ENCODE measurements around the gene SPZ1. TPM values are rescaled to one million over a fixed set of nuclear protein-coding genes. Genes with fewer than 3 reads are reported as not detected.

SPZ1 gene
- total and polyA plus RNA-seq, 2 of the 13 experiments (the other 11 are each of a cell fraction or from before 2014, with no cell fraction given): not detected

DNA sequence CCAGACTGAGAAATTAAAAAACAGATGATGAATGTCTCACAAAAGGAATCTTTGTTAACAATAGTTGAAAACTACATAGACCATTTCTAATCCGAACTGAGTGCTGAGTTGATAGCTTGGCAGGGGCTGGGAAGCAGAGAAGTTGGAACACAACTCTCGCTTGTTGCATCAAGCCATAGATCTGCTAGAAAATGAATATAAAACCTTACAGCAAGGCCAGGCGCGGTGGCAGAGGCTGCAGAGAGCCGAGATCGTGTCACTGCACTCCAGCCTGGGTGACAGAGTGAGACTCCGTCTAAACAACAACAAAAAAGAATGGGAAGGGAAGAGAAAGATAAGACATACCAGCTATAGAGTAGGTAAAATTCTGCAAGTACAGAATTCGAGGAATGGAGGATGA lies 28.0 kb upstream of the SPZ1 start:
- FAIRE-seq (no peak), ATAC-seq (no peak), DNase-seq (ENCODE audit: low spot score) (no peak)
- TF ChIP-seq HDAC1 (CRISPR knock-in tag; IDR thresholded peaks at IDR 0.05): no peak
- no peak for TF ChIP-seq NKX3-1 (CRISPR knock-in tag; IDR thresholded peaks at IDR 0.05)
- TF ChIP-seq, protein P1, sequence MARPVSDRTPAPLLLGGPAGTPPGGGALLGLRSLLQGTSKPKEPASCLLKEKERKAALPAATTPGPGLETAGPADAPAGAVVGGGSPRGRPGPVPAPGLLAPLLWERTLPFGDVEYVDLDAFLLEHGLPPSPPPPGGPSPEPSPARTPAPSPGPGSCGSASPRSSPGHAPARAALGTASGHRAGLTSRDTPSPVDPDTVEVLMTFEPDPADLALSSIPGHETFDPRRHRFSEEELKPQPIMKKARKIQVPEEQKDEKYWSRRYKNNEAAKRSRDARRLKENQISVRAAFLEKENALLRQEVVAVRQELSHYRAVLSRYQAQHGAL (CRISPR knock-in tag; IDR thresholded peaks at IDR 0.05; ENCODE audit: not compliant biosample characterization): no peak
- no peak for TF ChIP-seq ZFP36L2 (CRISPR knock-in tag; IDR thresholded peaks at IDR 0.05)
- TF ChIP-seq SMAD1 (CRISPR knock-in tag; IDR thresholded peaks at IDR 0.05; ENCODE audit: borderline replicate concordance, low read depth): no peak
- TF ChIP-seq ZMYM2 (CRISPR knock-in tag; IDR thresholded peaks at IDR 0.05): no peak
- no peak for TF ChIP-seq KLF16 (CRISPR knock-in tag; IDR thresholded peaks at IDR 0.05)
- TF ChIP-seq HNRNPL (IDR thresholded peaks at IDR 0.05; ENCODE audit: low read depth, low read length): no peak
- no peak for TF ChIP-seq PHF21A (CRISPR knock-in tag; IDR thresholded peaks at IDR 0.05)
- TF ChIP-seq HOXD1 (CRISPR knock-in tag; IDR thresholded peaks at IDR 0.05): no peak
- TF ChIP-seq, protein P2, sequence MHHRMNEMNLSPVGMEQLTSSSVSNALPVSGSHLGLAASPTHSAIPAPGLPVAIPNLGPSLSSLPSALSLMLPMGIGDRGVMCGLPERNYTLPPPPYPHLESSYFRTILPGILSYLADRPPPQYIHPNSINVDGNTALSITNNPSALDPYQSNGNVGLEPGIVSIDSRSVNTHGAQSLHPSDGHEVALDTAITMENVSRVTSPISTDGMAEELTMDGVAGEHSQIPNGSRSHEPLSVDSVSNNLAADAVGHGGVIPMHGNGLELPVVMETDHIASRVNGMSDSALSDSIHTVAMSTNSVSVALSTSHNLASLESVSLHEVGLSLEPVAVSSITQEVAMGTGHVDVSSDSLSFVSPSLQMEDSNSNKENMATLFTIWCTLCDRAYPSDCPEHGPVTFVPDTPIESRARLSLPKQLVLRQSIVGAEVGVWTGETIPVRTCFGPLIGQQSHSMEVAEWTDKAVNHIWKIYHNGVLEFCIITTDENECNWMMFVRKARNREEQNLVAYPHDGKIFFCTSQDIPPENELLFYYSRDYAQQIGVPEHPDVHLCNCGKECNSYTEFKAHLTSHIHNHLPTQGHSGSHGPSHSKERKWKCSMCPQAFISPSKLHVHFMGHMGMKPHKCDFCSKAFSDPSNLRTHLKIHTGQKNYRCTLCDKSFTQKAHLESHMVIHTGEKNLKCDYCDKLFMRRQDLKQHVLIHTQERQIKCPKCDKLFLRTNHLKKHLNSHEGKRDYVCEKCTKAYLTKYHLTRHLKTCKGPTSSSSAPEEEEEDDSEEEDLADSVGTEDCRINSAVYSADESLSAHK (CRISPR knock-in tag; IDR thresholded peaks at IDR 0.05; ENCODE audit: borderline replicate concordance): no peak
- no peak for TF ChIP-seq KDM6A (CRISPR knock-in tag; IDR thresholded peaks at IDR 0.05; ENCODE audit: low read depth)
- no peak for TF ChIP-seq EED (CRISPR knock-in tag; IDR thresholded peaks at IDR 0.05)
- Histone ChIP-seq H4K20me1 (ENCODE audit: insufficient read depth, low read length) (no peaks in the 10 kb centered on the region), H3K79me2 (ENCODE audit: insufficient read depth, low read length) (no peaks in the 10 kb centered on the region), H3K27ac (ENCODE audit: extremely low read length, insufficient read depth, low read length) (no peak overlapping the region), H3K9me3 (ENCODE audit: low read length) (no peaks in the 10 kb centered on the region), H3K4me3 (replicated peaks in 1 of 3; ENCODE audit: insufficient read depth in 1 of 3, low read depth in 2 of 3, low read length in 3 of 3) (no peak overlapping the region), H3K36me3 (replicated peaks in 1 of 2; ENCODE audit: control insufficient read depth in 1 of 2, insufficient read depth in 2 of 2, low read length in 2 of 2) (no peaks in the 10 kb centered on the region), H3K4me2 (ENCODE audit: low read depth, low read length) (no peak overlapping the region), H3K27me3 (ENCODE audit: control insufficient read depth in 1 of 2, insufficient read depth in 2 of 2, low read length in 2 of 2) (peaks cover 2 to 7% of the 10 kb centered on the region in 2 experiments; a peak in 2 of 5 replicates), H2AFZ (ENCODE audit: low read length) (no peak overlapping the region), H3K4me1 (ENCODE audit: insufficient read depth, low read length) (no peaks in the 10 kb centered on the region), H3K9ac (ENCODE audit: insufficient read depth, low read depth, low read length) (no peak overlapping the region)
- POLR2A ChIA-PET: no interaction called here
- 43% methylated on average over 8 of the region's 8 CpGs for WGBS (ENCODE audit: low lambda C conversion rate)
- in situ Hi-C loops (cut with HindIII; ENCODE audit: extremely low pct_ligation_motif_present, low pct_unique_long_range_greater_than_20kb): no loop called here
- no TSS peak for BruUV-seq (replicated peaks)
- intact Hi-C loops (cut with micrococcal nuclease; ENCODE audit: unreplicated experiment): no loop called here
- CTCF ChIA-PET (ENCODE audit: low intra/inter-chr PET ratio, low total read pairs): no interaction called here

Measured in HepG2 (cell line).